T-helper 9 cell (primary cell): ENCODE data around the gene COG8.

Experiments
- DNase-seq: peaks from one replicate; pipeline ENCODE4 v3.0.0-alpha.2; 2020

The COG8 gene

DNA sequence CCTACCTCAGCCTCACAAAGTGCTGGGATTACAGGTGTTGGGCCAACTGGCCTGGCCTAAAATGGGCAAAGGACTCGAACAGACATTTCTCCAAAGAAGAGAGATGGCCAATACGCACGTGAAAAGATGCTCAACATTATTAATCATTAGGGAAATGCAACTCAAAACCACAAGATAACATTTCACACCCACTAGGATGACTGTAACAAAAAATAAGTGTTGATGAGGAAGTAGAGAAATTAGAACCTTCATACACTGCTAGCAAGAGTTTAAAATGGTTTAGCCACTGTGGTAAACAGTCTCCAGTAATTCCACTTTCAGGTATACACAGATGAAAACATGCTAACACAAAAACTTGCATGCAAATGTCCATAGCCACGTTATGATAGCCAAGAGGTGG, 6.6 kb upstream of the COG8 start:
- DNase-seq: no peak

DNA sequence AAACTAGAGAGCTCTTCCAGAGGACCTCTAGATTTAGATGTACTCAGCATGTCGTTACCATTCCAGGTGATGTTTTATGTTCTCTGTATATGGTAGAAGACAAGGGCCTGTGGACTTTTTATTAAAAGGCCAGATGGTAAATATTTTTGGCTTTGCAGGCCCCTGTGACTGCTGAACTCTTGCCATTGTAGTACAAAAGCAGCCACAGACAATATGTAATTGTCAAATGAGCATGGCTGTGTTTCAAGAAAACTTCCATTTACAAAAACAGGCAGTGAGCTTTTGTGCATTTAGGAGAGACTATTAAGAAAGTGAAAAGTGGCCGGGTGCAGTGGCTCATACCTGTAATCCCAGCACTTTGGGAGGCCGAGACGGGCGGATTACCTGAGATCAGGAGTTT, 4.8 kb upstream of the COG8 start:
- no peak for DNase-seq

DNA sequence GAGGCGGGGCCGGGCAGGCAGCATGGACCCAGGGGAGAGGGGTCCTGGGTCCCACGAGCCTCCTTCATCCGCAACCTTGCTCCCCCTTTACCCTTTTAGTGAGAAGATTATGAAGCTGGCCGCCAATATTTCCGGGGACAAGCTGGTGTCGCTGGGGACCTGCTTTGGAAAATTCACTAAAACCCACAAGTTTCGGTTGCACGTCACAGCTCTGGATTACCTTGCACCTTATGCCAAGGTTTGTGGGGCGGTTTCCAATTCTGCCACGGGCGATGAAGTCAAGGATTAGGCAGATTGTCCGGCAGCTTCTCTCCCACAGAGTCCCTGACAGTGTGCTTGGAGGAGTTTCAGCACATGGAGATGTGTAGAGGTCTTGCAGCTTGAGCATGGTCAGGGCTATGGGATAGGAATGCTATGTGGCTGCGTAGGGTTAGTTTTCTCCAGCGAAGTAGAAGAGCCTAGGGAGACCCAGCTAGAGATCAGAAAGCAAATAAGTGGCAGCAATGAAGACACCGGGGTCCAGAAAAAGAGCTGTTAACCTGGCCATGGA, 806 bp upstream of the COG8 start:
- no peak for DNase-seq

DNA sequence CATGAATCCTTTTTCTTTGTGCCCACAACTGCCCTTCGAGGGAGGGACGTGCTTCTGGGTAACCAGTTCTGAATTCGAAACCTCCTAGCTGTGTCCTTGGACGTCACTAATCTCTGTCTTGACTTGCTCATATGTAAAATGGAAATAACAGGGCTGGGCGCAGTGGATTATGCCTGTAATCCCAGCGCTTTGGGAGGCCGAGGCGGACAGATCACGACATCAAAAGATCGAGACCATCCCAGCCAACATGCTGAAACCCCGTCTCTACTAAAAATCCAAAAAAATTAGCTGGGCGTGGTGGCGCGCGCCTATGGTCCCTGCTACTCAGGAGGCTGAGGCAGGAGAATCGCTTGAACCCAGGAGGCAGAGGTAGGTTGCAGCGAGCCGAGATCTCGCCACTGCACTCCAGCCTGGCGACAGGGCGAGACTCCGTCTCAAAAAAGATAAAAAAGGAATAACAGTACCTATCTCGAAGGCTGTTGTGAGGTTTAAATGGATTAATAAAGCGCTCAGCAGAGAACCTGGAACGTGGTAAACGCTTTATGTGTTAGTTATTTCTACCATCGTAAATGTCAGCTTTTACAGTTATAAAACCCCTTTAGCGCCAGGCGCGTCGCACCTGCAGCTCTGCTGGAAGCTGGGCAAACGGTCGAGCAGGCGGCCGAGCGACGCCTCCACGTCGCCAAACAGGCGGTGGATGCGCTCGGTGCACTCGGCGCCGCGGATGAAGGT, 641 bp downstream of the COG8 start:
- DNase-seq: no peak

DNA sequence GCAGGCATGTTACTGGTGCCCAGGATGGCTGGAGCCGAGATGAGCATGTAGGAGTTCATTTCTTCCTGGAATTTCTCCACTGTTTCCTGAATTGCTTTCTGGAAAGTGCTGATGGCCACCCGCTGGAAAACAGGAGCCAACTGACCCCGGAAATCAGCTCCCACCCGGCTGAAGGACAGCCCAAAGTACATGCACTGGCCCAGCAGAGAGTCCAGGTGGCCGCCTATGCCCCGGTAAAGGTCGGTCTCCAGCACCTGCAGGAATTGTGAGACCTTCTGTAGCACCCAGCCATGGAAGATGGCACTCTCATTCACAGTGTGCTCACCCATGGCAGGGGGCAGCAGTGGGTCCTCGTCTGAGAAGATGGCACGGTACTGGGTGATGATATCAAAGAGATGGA, 4.7 kb downstream of the COG8 start:
- DNase-seq: no peak

DNA sequence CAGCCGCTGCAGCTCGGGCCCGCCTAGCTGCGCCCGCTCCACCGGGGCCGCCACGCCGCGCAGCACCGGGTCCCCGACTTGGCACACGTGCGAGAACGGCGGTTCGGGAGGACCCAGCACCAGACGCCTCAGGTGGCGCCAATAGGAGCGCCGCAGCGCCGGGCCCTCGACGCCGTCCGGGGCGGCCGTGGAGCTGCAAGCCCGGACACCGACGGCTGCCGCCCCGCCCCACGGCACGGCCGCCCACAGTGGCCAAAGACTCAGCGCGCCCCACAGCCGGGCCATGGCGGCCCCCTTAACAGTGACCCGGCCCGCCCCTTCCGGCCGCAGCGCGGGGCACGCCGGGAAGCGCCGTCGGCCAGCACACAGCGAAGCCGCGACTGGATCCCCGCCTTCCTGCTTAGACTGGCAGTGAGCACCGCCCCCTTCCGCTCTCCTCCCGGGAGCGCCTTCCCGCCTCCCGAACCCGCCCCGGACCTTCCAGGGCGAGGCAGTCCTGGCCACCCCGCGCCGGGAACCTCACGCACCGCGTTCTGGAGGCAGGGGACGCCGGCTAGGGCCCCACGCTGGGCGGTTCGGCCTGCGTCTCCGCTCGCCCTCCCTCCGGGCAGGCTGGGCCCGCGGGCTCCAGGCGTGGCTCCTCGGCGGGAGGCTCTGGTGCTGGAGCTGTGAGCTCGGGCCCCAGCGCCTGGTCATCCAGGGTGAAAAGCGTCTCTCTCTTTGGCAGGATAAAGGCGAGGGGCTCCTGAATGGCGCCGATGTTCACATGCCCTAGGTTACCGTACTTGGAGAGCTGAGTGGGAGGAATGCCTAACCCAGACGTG, 8.9 kb downstream of the COG8 start, which contains the start of gene PDF:
TSS of gene PDF (minus strand) at position 303 of the 824 bp plus-strand sequence. CDS start at position 285, 18 bp downstream.
- peak; percentile 76 for DNase-seq

DNA sequence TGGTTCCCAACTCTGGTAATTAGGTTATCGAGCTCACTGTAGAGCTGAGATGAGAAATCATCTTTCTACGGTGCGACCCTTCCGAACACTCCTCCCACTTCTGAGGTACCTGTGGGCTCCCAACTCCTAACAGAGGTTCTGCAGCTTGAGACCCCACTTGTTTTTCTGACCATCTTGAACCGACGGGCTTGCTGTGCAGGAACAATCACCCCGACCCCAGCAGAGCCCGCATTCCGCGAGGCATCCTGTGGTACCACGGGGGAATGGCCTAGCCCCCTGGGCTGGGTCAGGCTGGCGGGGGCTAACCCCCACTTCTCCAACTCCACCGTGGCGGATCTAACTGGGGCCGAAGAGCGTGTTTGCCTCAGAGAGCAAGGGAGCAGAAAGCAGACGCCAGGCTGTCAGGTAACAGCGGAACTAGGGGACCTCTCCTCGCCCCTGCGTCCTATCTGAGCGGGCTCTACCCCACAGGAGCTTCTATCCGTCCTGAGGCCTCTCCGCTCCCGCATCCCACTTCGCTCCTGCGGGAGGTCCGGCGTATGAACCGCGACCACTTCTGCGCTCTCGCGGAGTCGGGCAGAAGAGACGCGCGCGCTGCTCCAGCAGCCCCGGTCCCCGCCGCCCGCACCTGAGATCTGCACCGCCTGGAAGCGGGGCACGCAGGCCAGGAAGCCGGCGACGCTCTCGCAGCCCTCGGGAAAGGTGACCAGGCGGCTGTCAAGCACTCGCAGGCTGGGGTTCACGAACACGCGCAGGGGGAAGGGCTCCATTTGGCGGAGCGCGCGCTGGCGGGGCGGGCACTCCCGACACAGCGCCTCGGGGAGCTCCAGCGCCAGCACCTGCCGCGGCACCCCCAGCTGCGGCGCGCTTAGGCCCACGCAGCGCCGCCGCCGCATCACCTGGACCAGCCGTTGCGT, 9.7 kb downstream of the COG8 start:
- peak; percentile 37 for DNase-seq

DNA sequence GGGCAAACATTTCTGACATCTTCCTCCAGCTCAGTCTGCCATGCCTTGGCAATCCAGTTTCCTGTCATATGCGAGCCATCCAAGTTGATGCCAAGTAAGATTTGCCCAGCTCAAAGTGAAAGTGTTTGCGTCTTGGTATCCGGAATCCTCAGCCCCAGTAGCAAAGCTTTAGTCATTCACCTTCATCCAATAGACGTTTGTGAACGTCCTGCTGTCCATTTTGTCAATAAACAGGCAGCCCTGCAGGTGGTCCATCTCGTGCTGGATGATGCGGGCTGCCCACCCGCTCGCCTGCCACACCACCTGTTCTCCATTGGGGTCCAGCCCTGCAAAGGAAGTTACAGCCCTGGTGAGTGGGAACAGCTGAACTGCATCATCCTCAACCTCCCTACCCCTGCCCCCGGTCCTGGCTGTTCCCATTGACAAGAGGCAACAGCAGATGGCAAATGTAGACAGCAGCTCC, 10.5 kb downstream of the COG8 start:
- no peak for DNase-seq

DNA sequence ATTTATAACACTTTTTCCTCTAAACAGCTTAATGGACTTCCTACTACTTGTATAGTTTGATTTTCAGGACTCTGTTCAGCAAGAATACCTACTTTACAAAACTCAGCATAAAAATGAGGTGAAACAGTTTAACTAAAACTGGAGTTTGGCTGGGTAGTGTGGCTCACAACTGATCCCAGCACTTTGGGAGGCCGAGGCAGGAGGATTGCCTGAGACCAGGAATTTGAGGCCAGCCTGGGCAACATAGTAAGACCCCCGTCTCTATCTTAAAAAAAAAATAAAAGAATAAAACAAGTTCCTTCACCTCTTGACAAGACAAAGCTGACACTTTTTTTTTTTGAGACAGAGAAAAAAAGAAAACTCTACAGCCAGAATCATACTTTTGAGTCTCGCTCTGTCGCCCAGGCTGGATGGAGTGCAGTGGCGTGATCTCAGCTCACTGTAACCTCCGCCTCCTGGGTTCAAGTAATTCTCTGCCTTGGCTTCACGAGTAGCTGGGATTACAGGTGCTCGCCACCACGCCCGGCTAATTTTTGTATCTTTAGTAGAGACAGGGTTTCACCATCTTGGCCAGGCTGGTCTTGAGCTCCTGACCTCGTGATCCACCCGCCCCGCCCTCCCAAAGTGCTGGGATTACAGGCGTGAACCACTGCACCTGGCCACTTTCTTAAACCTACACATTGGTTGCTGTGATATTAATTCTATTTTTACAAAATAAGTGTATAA, 11.6 kb downstream of the COG8 start:
- DNase-seq: no peak

DNA sequence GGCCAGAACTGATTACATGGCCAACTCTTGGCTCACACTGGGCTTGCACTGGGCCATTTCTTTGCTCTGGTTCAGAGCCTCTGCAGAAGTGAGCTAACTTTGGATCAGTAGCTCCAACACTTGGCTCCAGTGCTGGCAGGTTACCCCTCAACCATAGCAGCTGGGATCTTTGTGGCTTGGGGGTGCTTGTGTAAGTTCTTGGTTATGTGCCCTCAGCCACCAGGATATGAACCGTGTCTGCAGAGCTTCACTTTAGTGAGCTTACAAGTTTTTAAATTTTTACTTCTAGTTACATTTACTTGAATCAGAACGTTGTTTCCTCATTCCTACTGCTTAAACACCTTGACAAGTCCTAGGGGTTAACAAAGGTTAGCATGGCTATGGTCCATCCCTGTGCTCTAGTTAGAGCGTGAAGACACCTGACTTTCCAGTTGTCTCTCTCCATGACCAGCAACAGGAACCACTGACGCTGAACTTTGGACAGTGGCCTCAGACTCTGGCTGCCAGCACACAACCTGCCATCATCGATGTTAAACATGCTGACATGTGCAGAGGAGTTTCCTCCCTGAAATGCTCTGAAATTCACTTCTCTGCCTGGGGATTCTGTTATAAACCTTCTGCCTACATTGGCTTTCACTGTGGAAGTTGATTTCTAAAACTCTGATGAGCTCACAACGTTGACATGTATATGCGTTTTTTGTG, 13.0 kb downstream of the COG8 start:
- DNase-seq: no peak

DNA sequence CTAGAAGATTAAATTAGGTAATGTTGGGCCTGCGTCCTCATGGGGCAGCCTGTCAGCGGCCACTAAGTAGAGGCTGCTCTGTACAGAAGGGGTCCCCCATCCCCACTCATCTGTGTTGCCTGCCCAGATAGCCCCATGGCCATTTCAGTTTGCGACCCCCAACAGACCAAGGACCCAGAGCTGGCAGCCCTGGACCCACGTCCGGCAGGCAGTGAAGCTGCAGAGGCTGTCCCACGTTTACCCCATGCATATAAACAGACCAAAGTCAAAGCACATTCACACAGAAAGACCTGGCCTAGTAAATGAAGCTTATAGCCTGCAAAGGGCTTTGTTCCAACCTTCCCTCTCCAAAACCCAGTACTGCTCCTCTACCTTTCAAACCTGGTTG, 13.6 kb downstream of the COG8 start:
- DNase-seq: no peak

DNA sequence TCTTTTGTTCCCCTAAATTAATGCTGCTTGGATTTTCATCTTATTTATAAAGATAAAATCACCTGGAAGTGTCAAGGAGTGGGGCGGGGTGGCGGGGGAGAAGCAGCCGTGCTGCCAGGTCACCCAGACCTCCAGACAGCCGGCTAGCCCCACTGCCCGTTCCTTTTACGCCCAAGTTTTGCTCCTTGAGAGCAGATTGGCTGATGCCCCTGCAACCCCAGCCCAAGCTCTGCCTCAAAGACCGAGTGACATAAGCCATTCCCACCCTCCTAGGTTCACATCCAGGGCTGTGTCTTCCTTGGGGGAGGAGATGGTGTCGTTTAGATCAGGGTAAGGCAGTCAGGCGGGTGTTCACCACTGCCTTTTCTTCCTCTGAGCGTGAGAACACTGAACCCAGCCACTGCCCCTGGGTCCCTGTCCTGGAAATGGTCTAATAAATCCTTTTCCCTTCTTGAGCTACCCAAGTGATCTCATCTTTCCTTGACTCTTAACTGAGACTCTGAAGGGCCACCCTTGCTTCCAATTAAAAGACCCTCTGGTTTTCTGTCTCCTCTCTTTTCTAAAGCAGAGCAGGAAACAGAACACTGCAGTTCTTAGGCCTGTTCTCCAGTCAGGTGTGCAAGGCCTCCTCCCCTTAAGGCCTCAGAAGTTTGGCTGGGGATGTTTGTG, 14.6 kb downstream of the COG8 start:
- no peak for DNase-seq

DNA sequence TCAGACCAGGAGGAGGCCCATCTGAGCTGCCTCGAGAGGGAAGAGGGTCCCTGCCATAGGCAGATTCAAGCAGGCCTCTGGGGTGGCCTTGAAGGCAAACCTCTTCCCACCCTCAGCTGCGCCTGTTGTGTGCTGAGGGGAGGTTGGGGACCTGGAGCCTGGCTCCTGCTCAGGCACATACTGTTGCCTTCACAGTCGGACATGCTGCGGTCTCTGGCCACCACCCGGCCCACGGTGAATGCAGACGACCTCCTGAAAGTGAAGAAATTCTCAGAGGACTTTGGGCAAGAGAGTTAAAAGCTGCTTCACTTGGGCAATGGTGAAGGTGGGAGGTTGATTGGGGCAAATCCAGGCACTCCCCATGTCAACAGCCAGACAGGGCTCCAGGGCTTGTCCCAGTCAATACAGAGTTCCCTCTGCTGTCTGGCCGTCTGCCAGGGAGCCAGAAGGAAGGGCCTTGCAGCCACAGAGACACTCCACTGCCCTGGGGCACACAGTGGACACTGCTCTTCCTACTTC, 15.3 kb downstream of the COG8 start:
- DNase-seq: no peak

DNA sequence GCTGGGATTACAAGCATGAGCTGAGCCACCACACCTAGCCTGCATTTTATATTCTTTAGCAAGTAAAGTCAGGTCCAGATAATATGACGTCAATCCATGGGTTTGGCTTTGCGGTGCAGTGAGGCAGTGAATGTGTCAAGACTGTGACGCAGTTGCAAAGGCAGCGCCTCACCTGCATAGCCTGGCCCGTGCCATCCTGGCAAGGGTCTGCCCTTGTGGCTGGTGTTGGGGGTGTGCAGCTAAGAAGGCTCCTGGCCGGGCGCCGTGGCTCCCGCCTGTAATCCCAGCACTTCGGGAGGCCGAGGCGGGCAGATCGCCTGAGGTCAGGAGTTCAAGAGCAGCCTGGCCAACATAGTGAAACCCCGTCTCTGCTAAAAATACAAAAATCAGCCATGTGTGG, 15.9 kb downstream of the COG8 start:
- no peak for DNase-seq

DNA sequence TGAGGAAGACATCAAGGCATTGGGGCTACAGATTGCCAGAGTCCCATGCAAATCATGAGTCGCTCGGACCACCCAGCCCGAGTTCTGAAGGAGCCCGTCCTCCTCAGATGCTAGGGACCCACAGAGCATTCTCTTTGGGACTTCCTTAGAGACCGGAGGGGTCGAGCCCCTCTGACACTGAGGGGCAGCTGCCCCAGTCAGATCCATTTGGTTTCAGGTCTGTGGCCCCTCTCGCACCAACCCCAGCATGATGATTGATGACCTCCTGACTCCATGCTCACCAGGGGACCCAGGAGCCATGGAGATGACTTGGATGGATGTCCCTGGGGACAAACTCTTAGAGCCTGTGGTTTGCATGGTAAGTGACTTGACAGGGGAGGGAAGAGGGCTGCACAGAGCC, 17.0 kb downstream of the COG8 start:
- DNase-seq: no peak

DNA sequence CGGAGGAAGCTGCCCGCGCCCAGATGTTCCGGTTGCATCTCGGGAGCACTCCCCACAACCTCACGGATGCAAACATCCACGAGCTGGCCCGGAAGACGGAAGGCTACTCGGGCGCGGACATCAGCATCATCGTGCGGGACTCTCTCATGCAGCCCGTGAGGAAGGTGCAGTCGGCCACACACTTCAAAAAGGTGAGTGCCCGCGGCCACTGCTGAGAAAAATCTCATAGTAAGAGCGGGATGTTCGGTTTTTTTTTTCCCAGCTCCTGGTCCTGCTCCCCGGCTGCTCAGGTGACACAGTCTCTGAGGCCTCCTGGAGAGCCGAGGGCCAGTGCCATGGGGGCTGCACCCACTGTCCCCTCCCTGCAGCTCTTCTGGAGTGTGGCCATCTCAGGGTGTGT, 18.3 kb downstream of the COG8 start:
- DNase-seq: no peak

DNA sequence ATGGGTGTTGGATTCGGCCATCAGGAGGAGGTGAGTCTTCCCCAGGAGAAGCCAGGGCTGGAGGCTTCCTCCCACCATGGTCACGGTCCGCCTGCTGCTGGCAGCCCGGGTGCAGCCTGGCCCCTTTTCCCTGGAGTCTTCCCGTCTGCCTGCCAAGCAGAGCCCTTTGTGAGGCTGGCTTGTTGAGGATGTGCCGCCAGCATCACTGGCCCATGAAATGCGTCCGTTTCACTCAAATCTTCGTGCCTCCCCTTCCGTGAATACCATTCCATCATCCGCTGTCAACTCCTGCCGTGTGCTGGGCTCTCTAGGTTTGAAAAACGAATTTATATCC, 18.7 kb downstream of the COG8 start:
- no peak for DNase-seq

DNA sequence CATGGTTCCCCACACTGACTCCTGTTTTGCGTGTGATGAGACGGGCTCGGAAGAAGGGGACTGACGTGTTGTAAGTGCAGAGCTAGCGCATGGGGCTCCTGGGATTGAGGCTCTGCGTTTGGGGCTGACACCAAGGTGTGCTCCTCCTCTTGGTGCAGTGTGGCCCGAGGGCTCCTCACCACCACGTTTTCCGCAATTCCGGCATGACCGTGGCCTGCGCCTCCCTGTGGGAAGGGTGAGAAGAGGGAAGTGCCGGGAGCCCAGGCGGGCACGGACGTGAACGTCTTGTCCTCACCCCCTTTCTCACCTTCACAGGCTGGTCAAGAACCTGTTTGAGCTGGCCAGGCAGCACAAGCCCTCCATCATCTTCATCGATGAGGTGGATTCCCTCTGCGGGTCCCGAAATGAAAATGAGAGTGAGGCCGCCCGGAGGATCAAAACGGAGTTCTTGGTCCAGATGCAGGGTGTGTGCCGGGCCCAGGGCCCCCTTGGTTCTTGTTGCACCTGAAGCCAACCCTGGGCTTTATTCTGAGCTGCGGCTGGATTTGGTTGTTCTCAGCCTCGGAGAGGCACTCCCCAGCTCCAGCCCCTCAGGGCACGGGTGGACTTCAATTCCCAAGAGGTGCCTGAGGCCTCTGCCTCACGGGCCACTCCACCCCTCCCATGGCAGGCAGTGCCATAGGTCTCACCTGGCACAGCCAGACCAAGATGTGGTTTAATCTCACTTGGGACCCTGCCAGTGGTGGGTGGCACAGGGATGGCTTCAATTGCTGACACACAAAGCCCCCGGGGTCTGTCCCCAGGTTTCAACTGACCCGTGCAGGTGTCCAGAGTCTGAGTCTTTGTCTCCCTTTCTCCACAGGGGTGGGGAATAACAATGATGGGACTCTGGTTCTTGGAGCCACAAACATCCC, 19.3 kb downstream of the COG8 start:
- DNase-seq: no peak

DNA sequence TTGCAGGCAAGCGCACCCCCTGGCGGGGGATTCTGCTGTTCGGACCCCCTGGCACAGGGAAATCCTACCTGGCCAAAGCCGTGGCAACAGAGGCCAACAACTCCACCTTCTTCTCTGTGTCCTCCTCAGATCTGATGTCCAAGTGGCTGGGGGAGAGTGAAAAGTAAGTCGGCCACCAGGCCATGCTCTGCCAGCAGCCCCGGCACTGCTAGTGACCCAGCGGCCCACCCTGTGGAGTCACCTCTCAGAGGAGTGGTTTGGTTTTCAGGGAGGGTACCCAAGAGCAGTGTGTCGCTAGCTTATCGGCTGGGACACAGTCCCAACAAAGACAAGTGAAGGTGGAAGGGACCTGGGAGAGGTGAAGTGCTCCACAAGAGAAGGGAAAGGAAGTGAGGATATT, 20.0 kb downstream of the COG8 start:
- no peak for DNase-seq

DNA sequence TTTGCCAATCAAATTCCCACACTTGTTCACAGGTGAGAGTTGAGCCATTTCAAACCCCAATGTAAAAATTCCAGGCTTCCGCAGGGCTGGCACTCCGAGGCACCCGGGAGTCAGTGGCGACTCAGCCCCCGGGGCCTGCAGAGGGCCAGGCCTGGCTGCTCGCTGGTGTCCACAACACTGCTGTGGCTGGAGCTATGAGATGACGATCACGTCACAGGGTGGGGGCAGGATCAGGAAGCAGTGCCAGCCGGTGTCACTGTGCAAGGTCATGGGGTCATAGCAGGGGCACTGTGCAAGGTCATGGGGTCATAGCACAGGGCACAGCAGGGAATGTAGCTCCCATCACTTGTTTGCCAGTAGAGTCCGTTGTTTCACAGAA, 20.5 kb downstream of the COG8 start:
- no peak for DNase-seq
